Urothelium cell line (cell line): ENCODE data around the gene CACNB2.
"Not testable (repeated sequence)": the region's sequence is repeated elsewhere in the genome, so short reads cannot be mapped to it uniquely, and the experiment has no call there.

Experiments used
- DNase-seq: peaks from one replicate; pipeline ENCODE4 v3.0.0; 2011; ENCODE audit warnings: low spot score, mixed read lengths
- FAIRE-seq: peaks from 2 replicates; lab custom pipeline; 2011; peaks lifted over from hg19 to GRCh38; lab: Jason Lieb, UNC

The CACNB2 gene

GRCh38 chr10:18196806-18197550 is 56.8 kb downstream of the CACNB2 start:
- FAIRE-seq = no peak

DNA sequence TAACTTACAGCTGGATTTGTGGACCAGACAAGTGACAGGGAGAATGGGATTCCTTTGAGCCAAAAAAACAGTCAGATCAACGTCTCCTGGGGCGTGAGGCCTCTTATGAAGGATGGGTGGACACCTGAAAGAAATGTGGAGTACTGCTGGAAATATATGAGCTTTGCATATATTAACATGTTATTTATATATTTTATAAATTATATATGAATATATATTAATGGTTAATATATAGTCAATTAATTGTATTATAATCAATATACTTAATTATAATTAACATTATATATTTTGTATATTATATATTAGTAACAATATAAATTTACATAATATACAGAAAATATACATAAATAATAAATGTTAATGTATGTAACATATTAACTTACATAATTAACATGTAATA is 57.5 kb downstream of the CACNB2 start:
- no peak for FAIRE-seq

More at GRCh38 chr10:18196806-18197550, 56.8 kb downstream of the CACNB2 start:
- DNase-seq = no peak

DNA sequence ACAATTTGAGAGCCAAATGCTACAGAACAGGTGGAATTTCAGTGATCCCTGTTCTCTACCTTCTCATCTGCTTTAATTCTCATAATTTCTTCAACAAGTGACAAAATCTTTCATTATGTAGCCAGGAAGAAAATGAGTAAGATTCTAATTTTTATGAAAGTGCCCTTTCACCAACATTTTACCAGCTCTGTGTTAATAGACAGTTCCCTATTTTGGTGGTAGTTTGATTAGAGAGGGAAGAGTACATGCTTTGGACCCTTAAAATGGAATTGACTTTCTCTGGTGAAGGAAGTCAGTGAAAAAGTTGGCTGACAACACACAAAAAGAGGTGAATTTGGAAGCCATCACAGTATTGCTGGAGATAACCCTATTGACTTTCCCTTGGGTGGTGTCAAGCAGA is 61.7 kb downstream of the CACNB2 start:
- no peak for FAIRE-seq
- no peak for DNase-seq

More for the DNA sequence above, 57.5 kb downstream of the CACNB2 start:
- no peak for DNase-seq

GRCh38 chr10:18202680-18203460 is 62.6 kb downstream of the CACNB2 start:
- no peak for FAIRE-seq
- no peak for DNase-seq

DNA sequence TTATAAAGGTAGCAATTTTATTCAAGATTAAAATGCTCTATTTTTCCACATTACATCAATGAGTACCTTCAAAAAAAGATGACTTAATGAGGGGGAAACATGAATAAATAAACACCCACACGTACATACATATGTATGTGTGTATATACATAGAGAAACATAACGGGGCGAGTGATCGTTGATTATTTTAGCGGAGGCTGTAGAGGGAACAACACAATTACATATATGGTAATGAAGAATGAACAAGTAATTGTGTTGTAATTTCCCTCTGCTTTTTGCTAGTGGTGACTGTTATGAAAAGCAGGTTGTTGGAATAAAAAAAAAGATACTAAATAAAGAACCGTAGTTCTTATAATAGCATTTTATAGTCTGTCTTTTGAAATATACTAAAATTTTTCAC is 63.2 kb downstream of the CACNB2 start:
- FAIRE-seq (no peak), DNase-seq (no peak)

DNA sequence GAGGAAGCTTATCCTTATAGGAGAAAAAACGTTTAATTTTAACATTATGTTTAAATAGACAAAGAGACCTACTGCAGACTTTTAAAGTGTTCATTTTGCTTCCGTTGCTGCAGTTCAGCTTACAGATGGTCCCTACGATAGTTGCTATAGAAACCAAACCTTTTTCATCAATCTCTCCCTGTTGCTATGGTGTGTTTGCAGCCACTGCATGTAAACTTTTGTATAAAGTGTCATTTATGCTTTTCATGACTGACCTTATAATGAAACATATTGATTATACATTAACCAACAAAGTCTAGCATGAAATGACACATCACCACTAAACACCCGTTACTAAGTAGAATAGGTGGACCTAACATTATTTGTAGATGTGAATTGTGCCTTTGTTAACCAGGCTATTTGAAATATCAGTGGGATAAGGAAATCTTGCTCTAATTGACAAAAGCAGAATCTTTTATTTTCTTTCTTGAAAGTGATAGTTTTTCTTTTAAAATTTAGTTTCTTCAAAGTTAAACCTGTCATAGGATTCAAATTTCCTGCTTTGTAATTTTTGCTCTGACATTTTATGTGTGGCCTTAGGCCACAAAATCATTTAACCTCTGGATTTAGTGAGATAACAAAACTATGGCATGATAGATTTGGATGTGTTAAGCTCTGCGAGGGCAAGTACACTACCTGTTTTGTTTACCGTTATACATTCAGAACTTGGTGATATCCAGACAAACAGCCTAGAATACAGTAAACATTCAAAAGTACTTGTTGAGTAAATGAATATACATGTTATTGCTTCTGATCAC is 64.0 kb downstream of the CACNB2 start:
- no peak for FAIRE-seq
- DNase-seq = no peak

- DNase-seq (no peak), FAIRE-seq (no peak)
Measured at GRCh38 chr10:18205098-18205834, 65.0 kb downstream of the CACNB2 start.

- DNase-seq, FAIRE-seq: not testable (repeated sequence)
Measured at GRCh38 chr10:18208186-18208585, 68.0 kb downstream of the CACNB2 start.

DNA sequence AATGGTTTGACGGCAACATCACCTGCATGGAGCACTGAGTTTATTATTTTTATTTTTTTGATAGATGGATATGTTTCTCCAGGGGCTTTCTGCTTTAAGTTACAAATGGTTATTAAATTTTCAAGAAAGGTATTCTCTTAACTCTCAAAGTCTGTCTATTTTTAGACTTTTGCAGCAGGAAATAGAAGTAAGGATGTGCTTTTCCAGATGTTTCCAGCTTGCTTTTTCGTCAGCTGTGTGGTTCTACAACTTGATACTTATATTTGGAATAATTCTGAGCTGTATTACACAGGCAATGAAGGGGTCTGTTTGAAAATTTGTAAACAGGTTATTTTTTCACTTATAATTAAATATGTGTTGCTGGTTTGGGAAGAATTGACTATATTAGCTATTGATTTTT is 69.0 kb downstream of the CACNB2 start:
- DNase-seq = no peak
- no peak for FAIRE-seq

DNA sequence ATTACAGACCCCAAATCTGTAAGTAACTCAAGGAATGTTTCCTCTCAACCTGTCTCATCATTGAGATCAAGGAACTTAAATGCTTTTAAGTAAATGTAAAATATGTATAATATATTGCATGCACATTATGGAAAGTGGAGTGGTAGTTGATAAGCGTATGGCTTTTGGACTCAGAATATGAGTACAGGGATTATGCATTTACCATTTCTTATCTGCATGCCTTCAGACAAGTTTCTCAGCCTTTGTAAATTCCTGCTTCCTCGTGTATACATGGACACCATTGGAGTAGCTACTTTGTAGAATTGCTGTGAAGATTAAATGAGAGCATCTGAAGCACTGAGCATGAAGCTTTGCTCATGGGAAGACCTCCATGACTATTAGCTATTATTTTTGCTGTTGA is 70.5 kb downstream of the CACNB2 start:
- no peak for FAIRE-seq
- no peak for DNase-seq

DNA sequence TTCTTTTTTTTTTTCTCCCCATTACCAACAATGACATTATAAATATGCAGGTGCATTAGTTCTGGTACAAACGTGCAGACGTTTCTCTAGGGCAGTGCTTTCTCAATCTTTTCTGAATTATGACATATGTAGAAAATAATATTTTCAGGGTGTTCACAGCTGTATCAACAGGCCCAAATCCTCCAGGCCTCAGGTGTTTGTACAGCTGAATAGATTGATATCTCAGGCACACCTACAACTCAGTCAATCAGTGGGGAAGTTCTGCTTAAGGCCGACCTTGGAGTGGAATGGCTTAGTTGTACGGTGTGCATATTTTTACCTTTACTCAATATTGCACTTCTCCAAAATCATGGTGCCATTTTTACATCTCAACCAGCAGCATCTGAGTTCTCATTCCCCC is 71.6 kb downstream of the CACNB2 start:
- FAIRE-seq = no peak

DNA sequence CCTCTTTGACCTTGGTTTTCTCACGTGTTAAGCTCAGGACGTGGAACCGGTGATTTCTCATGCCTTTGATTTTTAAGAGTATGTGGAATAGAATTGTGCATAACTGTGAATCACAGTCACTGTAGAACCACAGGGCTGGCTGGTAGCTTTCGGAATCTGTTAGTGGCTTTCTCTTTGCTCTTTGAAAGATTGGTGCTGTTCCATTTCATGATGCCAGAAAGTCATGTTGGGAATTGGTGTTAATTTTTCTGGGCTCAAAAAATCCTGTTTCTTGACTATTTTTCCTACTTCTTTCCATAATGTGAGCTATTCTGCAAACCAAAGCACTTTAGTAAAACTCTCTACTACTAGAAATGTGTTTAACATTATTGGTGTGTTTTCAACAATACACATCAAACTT is 73.0 kb downstream of the CACNB2 start:
- FAIRE-seq = no peak
- no peak for DNase-seq

More for the DNA sequence above, 71.6 kb downstream of the CACNB2 start:
- no peak for DNase-seq

DNA sequence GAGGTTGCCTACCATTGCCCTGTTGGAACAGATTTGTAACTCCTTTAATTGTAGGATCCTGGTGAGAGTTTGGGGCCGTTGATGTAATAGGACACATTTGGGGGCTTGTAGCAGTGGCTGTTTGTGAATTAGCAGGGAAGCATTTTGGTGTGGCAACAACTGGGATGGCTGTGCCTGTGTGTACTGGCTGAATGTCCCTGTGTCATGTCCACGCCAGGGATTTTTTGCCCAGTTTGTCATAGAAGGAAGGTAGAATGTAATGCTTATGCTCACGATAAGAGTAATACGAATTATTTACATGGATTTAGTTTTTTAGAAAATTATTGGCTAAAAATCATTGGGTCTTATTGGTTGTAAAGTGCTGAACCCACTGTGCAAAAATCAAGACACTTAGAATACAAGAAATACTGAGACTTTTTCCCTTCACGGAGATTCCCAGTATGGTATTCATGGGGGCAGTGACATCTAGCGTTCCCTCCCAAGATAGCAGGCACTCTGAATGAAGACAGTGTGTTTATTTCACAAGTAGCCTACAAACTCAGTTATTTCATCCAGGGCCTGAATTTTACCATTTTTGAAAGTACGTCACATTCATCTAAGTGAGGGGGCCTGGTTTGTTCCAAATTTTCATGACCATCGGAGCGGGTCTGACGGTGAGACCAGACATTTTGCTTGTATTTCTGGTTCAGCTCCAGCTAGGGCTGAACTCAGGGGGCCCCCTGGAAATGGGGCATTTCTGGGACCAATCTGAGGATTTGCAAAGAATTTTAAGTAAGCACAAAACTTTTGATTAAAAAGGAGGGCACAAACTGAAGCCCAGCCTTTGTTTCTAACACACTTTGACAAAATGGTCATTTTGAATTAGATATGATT is 74.7 kb downstream of the CACNB2 start:
- peak; percentile 55 for DNase-seq
- FAIRE-seq = no peak

DNA sequence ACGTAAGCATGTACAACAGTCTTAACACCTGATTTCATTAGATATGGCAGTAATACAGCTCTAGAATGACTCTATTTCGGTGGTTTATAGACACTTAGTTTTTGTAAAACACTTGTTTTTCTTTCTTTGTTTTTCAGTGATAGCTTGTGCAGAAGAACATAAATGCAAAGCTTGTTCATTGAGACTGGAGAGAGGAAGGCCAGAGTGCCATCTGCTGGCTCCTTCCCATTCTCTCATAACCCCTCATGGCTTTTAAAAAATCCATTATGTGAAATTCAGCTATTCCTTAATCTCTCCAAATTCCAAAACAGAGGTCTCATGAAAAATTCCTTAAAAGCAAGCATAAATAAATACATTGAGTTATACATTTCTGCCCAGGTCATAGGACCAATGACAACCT is 76.3 kb downstream of the CACNB2 start:
- DNase-seq (peak; percentile 12), FAIRE-seq (no peak)

DNA sequence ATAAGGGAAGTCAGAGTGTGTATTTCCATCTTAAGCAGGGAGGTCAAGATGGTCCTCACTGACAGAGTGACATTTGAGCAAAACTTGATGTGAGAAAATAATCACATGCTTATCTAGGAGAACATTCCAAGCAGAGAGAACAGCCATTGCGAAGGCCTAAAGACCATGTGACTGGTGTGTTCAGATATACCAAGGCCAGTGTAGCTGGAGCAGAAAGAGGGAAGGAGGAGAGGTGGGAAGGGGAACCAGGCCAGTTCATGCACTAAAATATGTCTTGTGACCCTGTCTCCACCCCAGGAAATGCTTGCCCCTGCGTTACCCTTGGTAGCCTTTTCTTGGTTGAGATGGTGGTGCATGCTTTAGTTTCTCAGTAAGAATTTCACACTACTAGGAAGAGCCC is 77.4 kb downstream of the CACNB2 start:
- DNase-seq (no peak), FAIRE-seq (no peak)

DNA sequence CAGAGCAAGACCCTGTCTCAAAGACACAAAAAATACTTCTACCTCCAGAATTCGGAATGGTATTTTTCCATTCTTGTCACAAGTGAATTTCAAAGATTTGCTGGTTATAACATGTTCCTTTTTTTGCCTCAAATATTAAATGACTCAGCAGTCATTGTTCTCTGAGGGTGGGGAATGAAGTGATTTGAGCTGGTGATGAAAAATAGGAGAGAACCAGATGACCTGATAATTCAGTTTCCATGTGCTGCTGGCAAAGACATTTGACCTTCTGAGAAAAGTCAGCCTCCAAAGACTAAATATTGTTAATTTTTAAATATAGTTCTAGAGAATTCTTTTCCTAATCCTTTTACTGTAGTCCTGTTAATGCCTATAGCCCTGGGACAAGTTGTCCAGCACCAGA is 78.9 kb downstream of the CACNB2 start:
- FAIRE-seq (no peak), DNase-seq (no peak)

DNA sequence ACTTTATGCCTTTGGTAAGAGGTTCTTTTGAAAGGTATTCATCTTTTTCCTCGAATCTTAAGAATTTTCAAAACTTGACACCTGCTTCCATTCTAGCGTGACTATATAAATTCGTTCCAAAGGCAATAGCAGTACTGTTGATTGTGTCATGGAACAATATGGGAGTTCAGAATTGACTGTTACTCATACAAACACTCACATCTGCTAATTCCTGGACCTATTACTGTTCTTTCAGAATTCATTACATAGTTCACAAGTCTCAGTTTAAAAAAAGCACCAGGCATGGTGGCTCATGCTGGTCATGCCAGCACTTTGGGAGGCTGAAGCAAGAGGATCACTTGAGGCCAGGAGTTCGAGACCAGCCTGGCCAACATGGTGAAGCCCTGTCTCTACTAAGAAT is 80.9 kb downstream of the CACNB2 start:
- no peak for FAIRE-seq
- DNase-seq = no peak

DNA sequence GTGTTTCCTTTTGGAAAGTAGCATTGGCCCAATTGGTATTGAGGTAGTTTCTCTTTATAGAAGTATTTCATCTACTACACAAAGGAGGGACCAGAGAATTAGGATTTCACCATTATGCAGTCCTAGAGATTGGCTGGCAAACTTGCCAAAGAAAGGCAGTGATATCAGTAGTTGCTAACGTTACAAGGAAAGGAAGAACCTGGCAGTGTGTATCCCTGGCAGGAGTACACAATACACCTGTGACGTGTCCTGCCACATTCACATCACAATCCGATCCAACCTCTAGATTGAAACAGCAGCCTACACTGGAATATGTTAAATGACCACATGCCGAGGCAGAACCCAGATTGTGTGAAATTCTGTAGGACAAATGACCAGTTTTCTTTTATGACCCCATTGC is 81.7 kb downstream of the CACNB2 start:
- DNase-seq = no peak
- FAIRE-seq = no peak

DNA sequence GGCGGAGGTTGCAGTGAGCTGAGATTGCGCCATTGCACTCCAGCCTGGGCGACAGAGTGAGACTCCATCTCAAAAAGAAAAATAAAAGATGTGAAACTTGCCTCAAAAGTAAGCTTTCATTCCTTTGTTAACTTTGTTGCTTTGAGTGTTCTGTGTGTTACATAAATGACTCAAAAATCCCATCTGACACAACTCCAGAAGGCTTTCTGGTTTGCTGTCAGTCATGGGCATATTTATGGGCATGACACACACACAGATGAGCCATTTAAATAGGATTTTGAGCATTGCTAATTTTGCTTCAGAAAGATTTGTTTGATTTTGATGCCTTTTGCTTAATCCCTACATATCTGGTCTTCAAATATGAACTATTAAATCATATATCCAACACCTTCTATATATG is 82.6 kb downstream of the CACNB2 start:
- no peak for DNase-seq
- FAIRE-seq = no peak

- DNase-seq = no peak
- no peak for FAIRE-seq
Measured at GRCh38 chr10:18223898-18224297, 83.7 kb downstream of the CACNB2 start.
